Suprapubic skin (tissue), 4 donors: Measurements from ENCODE around the gene MTERF4.

Experiments
- EP300 ChIP-seq: sonication (generic); formaldehyde crosslinking; IDR thresholded peaks from one replicate; pipeline ENCODE4 v1.6.1; 2017; ENCODE audit warnings: antibody characterized with exemption
- POLR2A ChIP-seq, 2 donors: fragments of 450-650 bp; IDR thresholded peaks; one replicate each; pipeline ENCODE4 v1.6.1; 2017; ENCODE audit warnings: antibody characterized with exemption in 2 of 2, mild to moderate bottlenecking in 2 of 2, moderate library complexity in 2 of 2
- POLR2AphosphoS5 ChIP-seq, 3 donors: sonication (generic); formaldehyde crosslinking; IDR thresholded peaks; one replicate each; pipeline ENCODE4 v1.6.1; 2017; ENCODE audit warnings: antibody characterized with exemption in 3 of 3
- TF ChIP-seq, protein P1 (sequence below), 2 donors: fragments of 200-600 bp in 1 of 2; fragments of 450-650 bp in 1 of 2; sonication (generic) in 1 of 2; IDR thresholded peaks; one replicate each; pipeline ENCODE4 v1.5.1; 2016 to 2019; ENCODE audit warnings: antibody characterized with exemption in 2 of 2, mild to moderate bottlenecking in 1 of 2, moderate library complexity in 1 of 2

GRCh38 chr2:241063093-241063551 is 39.0 kb downstream of the MTERF4 start:
- TF ChIP-seq, protein P1, sequence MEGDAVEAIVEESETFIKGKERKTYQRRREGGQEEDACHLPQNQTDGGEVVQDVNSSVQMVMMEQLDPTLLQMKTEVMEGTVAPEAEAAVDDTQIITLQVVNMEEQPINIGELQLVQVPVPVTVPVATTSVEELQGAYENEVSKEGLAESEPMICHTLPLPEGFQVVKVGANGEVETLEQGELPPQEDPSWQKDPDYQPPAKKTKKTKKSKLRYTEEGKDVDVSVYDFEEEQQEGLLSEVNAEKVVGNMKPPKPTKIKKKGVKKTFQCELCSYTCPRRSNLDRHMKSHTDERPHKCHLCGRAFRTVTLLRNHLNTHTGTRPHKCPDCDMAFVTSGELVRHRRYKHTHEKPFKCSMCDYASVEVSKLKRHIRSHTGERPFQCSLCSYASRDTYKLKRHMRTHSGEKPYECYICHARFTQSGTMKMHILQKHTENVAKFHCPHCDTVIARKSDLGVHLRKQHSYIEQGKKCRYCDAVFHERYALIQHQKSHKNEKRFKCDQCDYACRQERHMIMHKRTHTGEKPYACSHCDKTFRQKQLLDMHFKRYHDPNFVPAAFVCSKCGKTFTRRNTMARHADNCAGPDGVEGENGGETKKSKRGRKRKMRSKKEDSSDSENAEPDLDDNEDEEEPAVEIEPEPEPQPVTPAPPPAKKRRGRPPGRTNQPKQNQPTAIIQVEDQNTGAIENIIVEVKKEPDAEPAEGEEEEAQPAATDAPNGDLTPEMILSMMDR (IDR thresholded peaks at IDR 0.05) = no peak
- TF ChIP-seq EP300 (no peak), POLR2A (IDR thresholded peaks at IDR 0.05) (no peak), POLR2AphosphoS5 (IDR thresholded peaks at IDR 0.05) (no peak)
